Gastrocnemius medialis (tissue), 4 donors: ENCODE measurements around the gene RSPRY1.

Source experiments
- POLR2A ChIP-seq, 2 donors: fragments of 450-650 bp; IDR thresholded peaks; one replicate each; pipeline ENCODE4 v1.6.1; 2017; ENCODE audit warnings: antibody characterized with exemption in 2 of 2, mild to moderate bottlenecking in 2 of 2, moderate library complexity in 2 of 2
- TF ChIP-seq, protein P1 (sequence below), 5 experiments: fragments of 450-650 bp in 3 of 5; fragments of 200-600 bp in 2 of 5; sonication (generic) in 2 of 5; IDR thresholded peaks in 4 of 5; conservative IDR thresholded peaks in 1 of 5; 1 replicate in 4 of 5; 2 replicates in 1 of 5; pipeline ENCODE4 v1.5.1; 2016 to 2019; ENCODE audit warnings: antibody characterized with exemption in 5 of 5, mild to moderate bottlenecking in 3 of 5, moderate library complexity in 3 of 5

DNA sequence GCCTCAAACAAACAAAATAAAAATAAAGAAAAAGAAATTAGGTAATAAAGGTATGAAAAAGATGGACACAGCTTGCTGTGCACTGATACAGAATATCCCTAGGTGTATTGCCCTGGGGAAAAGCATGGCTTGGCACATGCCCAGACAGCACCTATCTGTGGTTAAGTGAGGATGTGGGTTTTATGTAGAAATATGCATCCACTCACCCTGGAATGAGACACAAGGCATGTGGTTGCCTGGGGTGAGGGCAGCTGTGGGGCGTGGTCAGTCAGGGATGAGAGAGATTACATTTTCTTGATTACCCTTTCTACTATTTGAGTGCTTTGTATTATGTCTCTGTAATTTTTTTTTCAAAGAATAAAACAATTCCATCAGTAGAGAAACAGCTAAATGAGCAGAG is 91.5 kb downstream of the RSPRY1 start:
- TF ChIP-seq, protein P1, sequence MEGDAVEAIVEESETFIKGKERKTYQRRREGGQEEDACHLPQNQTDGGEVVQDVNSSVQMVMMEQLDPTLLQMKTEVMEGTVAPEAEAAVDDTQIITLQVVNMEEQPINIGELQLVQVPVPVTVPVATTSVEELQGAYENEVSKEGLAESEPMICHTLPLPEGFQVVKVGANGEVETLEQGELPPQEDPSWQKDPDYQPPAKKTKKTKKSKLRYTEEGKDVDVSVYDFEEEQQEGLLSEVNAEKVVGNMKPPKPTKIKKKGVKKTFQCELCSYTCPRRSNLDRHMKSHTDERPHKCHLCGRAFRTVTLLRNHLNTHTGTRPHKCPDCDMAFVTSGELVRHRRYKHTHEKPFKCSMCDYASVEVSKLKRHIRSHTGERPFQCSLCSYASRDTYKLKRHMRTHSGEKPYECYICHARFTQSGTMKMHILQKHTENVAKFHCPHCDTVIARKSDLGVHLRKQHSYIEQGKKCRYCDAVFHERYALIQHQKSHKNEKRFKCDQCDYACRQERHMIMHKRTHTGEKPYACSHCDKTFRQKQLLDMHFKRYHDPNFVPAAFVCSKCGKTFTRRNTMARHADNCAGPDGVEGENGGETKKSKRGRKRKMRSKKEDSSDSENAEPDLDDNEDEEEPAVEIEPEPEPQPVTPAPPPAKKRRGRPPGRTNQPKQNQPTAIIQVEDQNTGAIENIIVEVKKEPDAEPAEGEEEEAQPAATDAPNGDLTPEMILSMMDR (IDR thresholded peaks at IDR 0.05 in 4 of 5, conservative IDR thresholded peaks at IDR 0.05 in 1 of 5): no peak
- no peak for TF ChIP-seq POLR2A (IDR thresholded peaks at IDR 0.05)
